MM.1S (cell line): Measurements from ENCODE around the gene ACVR1.

ENCODE experiments used
- CTCF ChIP-seq: fragments of 300-600 bp; sonication (generic); IDR thresholded peaks from 2 replicates; pipeline ENCODE4 v1.5.1; 2016; ENCODE audit warnings: antibody characterized with exemption, low read length, mixed read lengths
- EZH2phosphoT487 ChIP-seq: fragments of 300-600 bp; sonication (generic); IDR thresholded peaks from 2 replicates; pipeline ENCODE4 v1.6.1; 2018; ENCODE audit warnings: antibody characterized with exemption, low read length

GRCh38 chr2:157838442-157839161, 37.5 kb downstream of the ACVR1 start:
- TF ChIP-seq CTCF (no peak), EZH2phosphoT487 (no peak)
